Chondrocyte (in vitro differentiated cells): ENCODE data around the gene HAL. TPM values are rescaled to one million over a fixed set of nuclear protein-coding genes. Genes with fewer than 3 reads are reported as not detected.
"Not testable (repeated sequence)": the region's sequence is repeated elsewhere in the genome, so short reads cannot be mapped to it uniquely, and the experiment has no call there.

Experiments
- DNase-seq: peaks from one replicate; pipeline ENCODE4 v3.0.0; 2021; ENCODE audit warnings: mixed read lengths, low spot score
- H3K27ac Mint-ChIP-seq: one replicate; pipeline ENCODE4 v1.8.0; 2021; ENCODE audit warnings: mild to moderate bottlenecking, moderate library complexity, mixed read lengths; ENCODE audit not compliant: unreplicated experiment
- H3K27me3 Mint-ChIP-seq: 2 replicates; pipeline ENCODE4 v1.8.0; 2021; ENCODE audit warnings: low read depth, mixed read lengths
- H3K36me3 Mint-ChIP-seq: 2 replicates; pipeline ENCODE4 v1.8.0; 2021; ENCODE audit warnings: low read depth, mixed read lengths
- H3K4me1 Mint-ChIP-seq: 2 replicates; pipeline ENCODE4 v1.8.0; 2021; ENCODE audit warnings: low read depth, mild to moderate bottlenecking, mixed read lengths
- H3K4me3 Mint-ChIP-seq: one replicate; pipeline ENCODE4 v1.8.0; 2021; ENCODE audit warnings: mild to moderate bottlenecking, moderate library complexity, mixed read lengths; ENCODE audit not compliant: unreplicated experiment
- H3K9me3 Mint-ChIP-seq: 2 replicates; pipeline ENCODE4 v1.8.0; 2021; ENCODE audit warnings: low read depth, mixed read lengths
- total RNA-seq: library from RNA; stranded (reverse); gene quantifications from 3 replicates; pipeline ENCODE4 v1.2.1, GENCODE V29; 2021
- TF ChIP-seq, protein P1 (sequence below): fragments of 200-600 bp; sonication (generic); IDR thresholded peaks from 2 replicates; pipeline ENCODE4 v1.5.0; 2021; ENCODE audit warnings: antibody characterized with exemption, mild to moderate bottlenecking, moderate library complexity

Gene HAL
- total RNA-seq, 1 donor from 2014 or later = 0.10 TPM

DNA sequence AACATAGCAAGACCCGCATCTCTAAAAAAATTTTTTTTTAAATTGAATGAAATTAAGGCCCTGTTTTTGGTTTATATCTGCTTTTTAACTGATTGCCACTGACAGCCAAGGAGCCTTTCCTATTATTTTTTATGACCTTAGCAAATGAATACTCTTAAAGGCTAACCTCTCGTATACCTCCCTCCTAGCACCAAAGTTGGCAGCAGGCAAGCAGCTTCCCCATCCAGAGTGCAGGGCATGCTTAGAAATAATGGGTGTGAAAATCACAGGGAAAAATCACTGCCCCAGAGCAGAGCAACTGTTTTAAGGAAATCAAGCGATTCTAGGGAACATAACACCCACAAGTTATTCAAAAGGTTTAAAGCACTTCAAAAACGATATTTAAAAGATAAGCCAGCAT lies 20.7 kb downstream of the HAL start:
- Mint-ChIP-seq H3K9me3 (no peaks in the 10 kb centered on the region), H3K36me3 (no peaks in the 10 kb centered on the region)
- DNase-seq = no peak

DNA sequence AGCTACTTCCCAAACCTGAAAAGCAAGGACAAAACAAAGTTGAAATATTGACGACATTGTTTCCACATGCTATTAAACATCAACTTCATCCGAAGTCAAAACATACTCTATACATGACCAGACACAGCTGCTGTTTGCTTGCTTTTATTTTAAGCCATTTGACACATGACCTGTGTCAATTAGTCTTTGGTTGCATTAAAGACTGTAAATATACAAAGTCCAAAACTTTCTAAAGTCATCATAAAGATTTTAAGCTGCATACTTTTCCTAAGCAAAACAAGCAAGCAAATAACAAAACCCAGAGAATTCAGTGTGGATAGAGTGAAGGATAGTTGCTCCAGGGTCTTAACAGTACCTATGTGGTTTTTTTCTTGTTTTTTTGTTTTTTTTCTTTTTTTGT lies 21.8 kb downstream of the HAL start:
- Mint-ChIP-seq H3K27ac (no peak overlapping the region), H3K4me3 (no peak overlapping the region), H3K36me3 (no peaks in the 10 kb centered on the region), H3K9me3 (no peaks in the 10 kb centered on the region), H3K4me1 (no peaks in the 10 kb centered on the region), H3K27me3 (no peaks in the 10 kb centered on the region)
- DNase-seq = no peak
- TF ChIP-seq, protein P1, sequence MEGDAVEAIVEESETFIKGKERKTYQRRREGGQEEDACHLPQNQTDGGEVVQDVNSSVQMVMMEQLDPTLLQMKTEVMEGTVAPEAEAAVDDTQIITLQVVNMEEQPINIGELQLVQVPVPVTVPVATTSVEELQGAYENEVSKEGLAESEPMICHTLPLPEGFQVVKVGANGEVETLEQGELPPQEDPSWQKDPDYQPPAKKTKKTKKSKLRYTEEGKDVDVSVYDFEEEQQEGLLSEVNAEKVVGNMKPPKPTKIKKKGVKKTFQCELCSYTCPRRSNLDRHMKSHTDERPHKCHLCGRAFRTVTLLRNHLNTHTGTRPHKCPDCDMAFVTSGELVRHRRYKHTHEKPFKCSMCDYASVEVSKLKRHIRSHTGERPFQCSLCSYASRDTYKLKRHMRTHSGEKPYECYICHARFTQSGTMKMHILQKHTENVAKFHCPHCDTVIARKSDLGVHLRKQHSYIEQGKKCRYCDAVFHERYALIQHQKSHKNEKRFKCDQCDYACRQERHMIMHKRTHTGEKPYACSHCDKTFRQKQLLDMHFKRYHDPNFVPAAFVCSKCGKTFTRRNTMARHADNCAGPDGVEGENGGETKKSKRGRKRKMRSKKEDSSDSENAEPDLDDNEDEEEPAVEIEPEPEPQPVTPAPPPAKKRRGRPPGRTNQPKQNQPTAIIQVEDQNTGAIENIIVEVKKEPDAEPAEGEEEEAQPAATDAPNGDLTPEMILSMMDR = no peak

More for the DNA sequence above, 20.7 kb downstream of the HAL start:
- H3K27ac Mint-ChIP-seq = no peak overlapping the region
- H3K4me3 Mint-ChIP-seq = no peak overlapping the region
- TF ChIP-seq, protein P1 = no peak
- H3K4me1 Mint-ChIP-seq = no peaks in the 10 kb centered on the region
- H3K27me3 Mint-ChIP-seq = no peaks in the 10 kb centered on the region

DNA sequence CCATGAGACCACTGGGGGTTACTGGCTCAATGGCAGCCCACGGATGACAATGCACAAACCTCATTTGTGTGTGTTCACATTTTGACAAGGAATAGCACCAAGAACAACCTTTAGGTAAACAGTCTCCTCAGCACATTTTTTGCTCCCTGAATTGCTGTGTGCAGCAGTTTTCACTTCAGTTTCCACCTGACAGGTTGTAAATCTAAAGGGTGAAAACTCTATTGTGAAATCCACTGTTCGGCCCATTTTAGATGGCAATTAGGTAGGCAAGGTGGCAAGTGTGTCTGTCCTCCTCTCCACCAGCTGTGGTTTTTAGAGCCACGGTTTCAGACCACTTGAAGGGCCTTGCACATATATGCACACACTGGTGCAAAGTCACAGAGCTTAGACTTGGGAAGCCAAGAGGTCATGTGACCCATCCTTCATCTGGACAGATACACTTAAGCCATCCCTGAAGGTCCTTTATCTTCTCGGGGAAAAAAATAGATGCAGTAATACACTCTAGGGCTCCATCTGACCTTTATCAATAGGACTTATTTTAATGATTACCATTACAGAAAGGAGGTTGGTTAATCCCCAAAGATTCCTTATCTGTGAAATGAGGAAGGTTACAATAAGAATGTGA lies 23.2 kb downstream of the HAL start:
- Mint-ChIP-seq H3K4me3 (no peak overlapping the region), H3K36me3 (no peaks in the 10 kb centered on the region), H3K9me3 (no peaks in the 10 kb centered on the region), H3K4me1 (no peaks in the 10 kb centered on the region), H3K27ac (no peak overlapping the region), H3K27me3 (no peaks in the 10 kb centered on the region)
- no peak for DNase-seq
- TF ChIP-seq, protein P1 = no peak

DNA sequence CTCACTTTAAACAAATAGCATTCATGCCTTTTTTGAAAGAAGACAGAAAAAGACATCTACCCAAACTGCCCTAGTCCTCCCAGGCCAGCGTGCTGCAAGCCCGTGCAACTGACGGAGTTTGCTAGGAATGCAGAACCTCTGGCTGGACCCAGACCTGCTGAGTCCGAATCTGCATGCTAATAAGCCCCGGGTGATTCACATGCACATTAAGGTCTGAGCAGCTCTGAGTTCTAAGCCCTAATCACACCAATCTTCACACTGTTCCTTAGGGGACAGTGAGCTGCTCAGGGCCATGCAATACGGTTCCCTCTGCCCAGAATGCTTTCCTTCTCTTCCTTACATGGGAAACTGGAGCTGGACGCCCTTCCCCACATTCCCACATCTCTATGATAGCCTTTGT lies 25.2 kb downstream of the HAL start:
- no peak overlapping the region for H3K27ac Mint-ChIP-seq
- TF ChIP-seq, protein P1 = no peak

DNA sequence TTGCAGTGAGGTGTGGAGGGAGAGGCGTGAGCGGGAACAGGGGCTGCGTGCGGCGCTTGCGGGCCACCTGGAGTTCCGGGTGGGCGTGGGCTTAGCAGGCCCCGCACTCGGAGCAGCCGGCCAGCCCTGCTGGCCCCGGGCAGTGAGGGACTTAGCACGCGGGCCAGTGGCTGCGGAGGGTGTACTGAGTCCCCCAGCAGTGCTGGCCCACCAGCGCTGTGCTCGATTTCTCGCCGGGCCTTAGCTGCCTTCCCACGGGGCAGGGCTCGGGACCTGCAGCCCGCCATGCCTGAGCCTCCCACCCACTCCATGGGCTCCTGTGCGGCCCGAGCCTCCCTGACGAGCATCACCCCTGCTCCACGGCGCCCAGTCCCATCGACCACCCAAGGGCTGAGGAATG lies 27.0 kb downstream of the HAL start:
- DNase-seq, H3K27ac Mint-ChIP-seq, H3K4me3 Mint-ChIP-seq, H3K9me3 Mint-ChIP-seq, H3K4me1 Mint-ChIP-seq, H3K36me3 Mint-ChIP-seq, H3K27me3 Mint-ChIP-seq: not testable (repeated sequence)

More for the DNA sequence above, 25.2 kb downstream of the HAL start:
- Mint-ChIP-seq H3K9me3 (no peaks in the 10 kb centered on the region), H3K36me3 (no peaks in the 10 kb centered on the region), H3K4me1 (peaks cover 4% of the 10 kb centered on the region), H3K27me3 (no peaks in the 10 kb centered on the region), H3K4me3 (no peak overlapping the region)
- no peak for DNase-seq

DNA sequence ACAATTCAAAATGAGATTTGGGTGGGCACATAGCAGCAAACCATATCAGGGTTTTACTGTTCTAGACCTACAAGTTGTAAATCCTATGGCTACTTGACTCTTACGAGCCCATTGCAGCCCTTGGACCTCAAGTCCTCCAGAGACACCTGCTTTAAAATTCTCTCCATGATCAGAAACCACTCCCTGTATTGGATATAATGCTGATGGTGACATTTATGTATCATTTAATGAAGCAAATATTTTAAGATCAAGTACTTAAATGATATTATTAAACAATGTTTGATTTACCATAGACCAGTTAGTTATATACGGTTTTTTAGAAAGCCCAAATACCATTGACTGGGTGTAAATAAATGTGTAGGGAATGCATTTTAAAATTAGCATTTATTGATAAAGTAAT lies 28.8 kb downstream of the HAL start:
- H3K27ac Mint-ChIP-seq = no peak overlapping the region
- peaks cover under 1% of the 10 kb centered on the region for H3K27me3 Mint-ChIP-seq
- no peaks in the 10 kb centered on the region for H3K36me3 Mint-ChIP-seq
- no peak for DNase-seq
- H3K9me3 Mint-ChIP-seq = no peaks in the 10 kb centered on the region
- TF ChIP-seq, protein P1 = no peak
- H3K4me3 Mint-ChIP-seq = no peak overlapping the region
- peaks cover 4% of the 10 kb centered on the region for H3K4me1 Mint-ChIP-seq
